Mucosa of descending colon (tissue), 3 donors: ENCODE measurements around the gene MFSD2B. TPM values are rescaled to one million over a fixed set of nuclear protein-coding genes. Genes with fewer than 3 reads are reported as not detected.

Experiments used
- ATAC-seq: fragments of 200-7000 bp; cut with Tn5 transposase; one replicate; pipeline ENCODE4 v1.9.1; 2020; ENCODE audit warnings: mild to moderate bottlenecking, moderate library complexity
- DNase-seq, 3 donors: peaks; one replicate each; pipeline ENCODE4 v3.0.0-alpha.2; 2020
- H3K36me3 ChIP-seq: fragments of 200-600 bp; one replicate; pipeline ENCODE4 v1.8.0; 2021; ENCODE audit warnings: low read depth, mild to moderate bottlenecking
- H3K4me1 ChIP-seq: fragments of 200-600 bp; one replicate; pipeline ENCODE4 v1.8.0; 2021; ENCODE audit warnings: low read depth, mild to moderate bottlenecking
- H3K4me3 ChIP-seq: fragments of 200-600 bp; one replicate; pipeline ENCODE4 v1.8.0; 2021; ENCODE audit warnings: mild to moderate bottlenecking
- H3K9me3 ChIP-seq: fragments of 200-600 bp; one replicate; pipeline ENCODE4 v1.8.0; 2021; ENCODE audit warnings: mild to moderate bottlenecking
- CTCF ChIP-seq: fragments of 200-600 bp; IDR thresholded peaks from one replicate; pipeline ENCODE4 v1.8.0; 2022; ENCODE audit warnings: antibody characterized with exemption, mild to moderate bottlenecking
- intact Hi-C, 2 donors: fragments of 100-400 bp; cut with DNase I in 1 of 2; cut with micrococcal nuclease in 1 of 2; formaldehyde crosslinking; loops; one replicate each; pipeline versions ENCODE4 v1.11.0 to v1.11.1; 2022; cut with DNase I, micrococcal nuclease
- total RNA-seq, 3 donors: library from RNA; stranded (reverse); fragmentation: NEBNext Ultra II Directional in 2 of 3; extraction: Animal tissue kit (Norgen Biotek cat#: 25700) in 2 of 3; gene quantifications; one replicate each; pipeline versions ENCODE4 v1.2.1 to v1.2.4, GENCODE V29; 2021 to 2023
- donor health status: DM: no; HTN: no; CAD: no; lungs with moderate emphysema.
- donor health status: DM: no; HTN: no; CAD: no.
- donor health status: DM: no; HTN: yes; CAD: no.

MFSD2B gene
- total RNA-seq, 3 donors from 2014 or later, result 0.19 to 0.89 (median 0.20) TPM

GRCh38 chr2:23993736-23994269 is 16.1 kb upstream of the MFSD2B start:
- no peak for ATAC-seq
- TF ChIP-seq CTCF, result no peak
- DNase-seq, result no peak
- Histone ChIP-seq H3K9me3 (no peaks in the 10 kb centered on the region), H3K4me3 (no peak overlapping the region), H3K4me1 (no peaks in the 10 kb centered on the region), H3K36me3 (no peaks in the 10 kb centered on the region)
- intact Hi-C loops, result no loop called here

GRCh38 chr2:23994567-23994966 is 15.3 kb upstream of the MFSD2B start:
- no peaks in the 10 kb centered on the region for H3K4me1 ChIP-seq
- no peak for TF ChIP-seq CTCF
- intact Hi-C loops, result no loop called here

DNA sequence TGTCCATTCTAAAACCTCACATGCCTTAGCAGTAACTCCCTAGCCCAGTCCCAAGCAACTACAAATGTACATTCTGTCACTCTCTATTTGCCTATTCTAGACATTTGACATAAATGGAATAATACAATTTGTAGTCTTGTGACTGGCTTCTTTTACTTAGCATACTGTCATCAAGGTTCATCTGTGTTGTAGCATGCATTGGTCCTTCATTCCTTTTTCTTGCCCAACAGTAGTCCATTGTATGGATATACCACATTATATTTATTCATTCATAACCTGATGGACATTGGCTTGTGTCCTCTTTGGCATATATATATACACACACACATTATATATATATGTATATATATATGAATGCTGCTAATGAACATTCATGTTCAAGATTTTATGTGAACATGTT is 2.2 kb upstream of the MFSD2B start:
- no peak for TF ChIP-seq CTCF
- ATAC-seq (no peak), DNase-seq (no peak)
- H3K36me3 ChIP-seq, result no peaks in the 10 kb centered on the region
- no peak overlapping the region for H3K4me3 ChIP-seq
- H3K9me3 ChIP-seq, result no peaks in the 10 kb centered on the region
- H3K4me1 ChIP-seq, result peaks cover 11% of the 10 kb centered on the region
- intact Hi-C loops, result no loop called here

More at GRCh38 chr2:23994567-23994966, 15.3 kb upstream of the MFSD2B start:
- ATAC-seq (no peak), DNase-seq (no peak)
- no peaks in the 10 kb centered on the region for H3K9me3 ChIP-seq
- H3K36me3 ChIP-seq, result no peaks in the 10 kb centered on the region
- no peak overlapping the region for H3K4me3 ChIP-seq

DNA sequence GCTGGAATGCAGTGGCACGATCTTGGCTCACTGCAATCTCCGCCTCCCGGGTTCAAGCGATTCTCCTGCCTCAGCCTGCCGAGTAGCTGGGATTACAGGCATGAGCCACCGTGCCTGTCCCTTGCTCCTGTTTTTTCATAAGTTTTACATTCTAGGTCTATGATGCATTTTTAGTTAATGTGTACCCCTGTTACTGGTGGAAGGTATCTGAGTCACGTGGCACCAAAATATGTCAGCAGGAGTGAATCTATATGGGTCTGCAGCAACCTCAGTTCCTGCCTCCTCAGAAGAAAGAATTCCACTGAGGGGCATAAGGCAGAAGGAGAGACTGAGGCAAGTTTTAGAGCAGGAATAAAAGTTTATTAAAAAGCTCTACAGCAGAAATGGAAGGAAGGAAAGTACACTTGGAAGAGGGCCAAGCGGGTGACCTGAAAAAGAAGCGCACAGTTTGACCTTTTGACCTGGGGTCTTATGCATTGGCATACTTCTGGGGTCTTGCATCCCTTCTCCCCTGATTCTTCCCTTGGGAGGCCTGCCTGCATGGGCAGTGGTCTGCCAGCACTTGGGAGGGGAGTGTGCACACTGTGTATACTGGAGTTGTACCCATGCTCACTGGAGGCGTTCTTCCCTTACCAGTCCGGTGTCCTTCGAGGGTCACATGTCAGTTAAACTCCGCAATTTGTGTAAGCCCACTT is 1.1 kb upstream of the MFSD2B start:
- H3K9me3 ChIP-seq, result no peaks in the 10 kb centered on the region
- DNase-seq (no peak), ATAC-seq (no peak)

GRCh38 chr2:24009367-24009679 is 562 bp upstream of the MFSD2B start:
- no peaks in the 10 kb centered on the region for H3K9me3 ChIP-seq
- no peak for ATAC-seq
- DNase-seq, result no peak
- peaks cover 11% of the 10 kb centered on the region for H3K4me1 ChIP-seq
- no peaks in the 10 kb centered on the region for H3K36me3 ChIP-seq
- intact Hi-C loops, result no loop called here
- no peak overlapping the region for H3K4me3 ChIP-seq
- no peak for TF ChIP-seq CTCF

More for the DNA sequence above, 1.1 kb upstream of the MFSD2B start:
- TF ChIP-seq CTCF, result no peak
- intact Hi-C loops, result no loop called here
- peaks cover 11% of the 10 kb centered on the region for H3K4me1 ChIP-seq
- no peak overlapping the region for H3K4me3 ChIP-seq
- H3K36me3 ChIP-seq, result no peaks in the 10 kb centered on the region
